ENCODE data around the gene PIGN. TPM values are rescaled to one million over a fixed set of nuclear protein-coding genes. Genes with fewer than 3 reads are reported as not detected.

The PIGN gene
- total and polyA plus RNA-seq, 2 donors (not counting 3 experiments of a cell fraction or from before 2014, with no cell fraction given) = 13.7 to 26.1 TPM

- Histone ChIP-seq H3K36me3 (ENCODE audit: control insufficient read depth in 2 of 2, extremely low read depth in 1 of 2, insufficient read depth in 2 of 2, low read length in 2 of 2) (no peaks in the 10 kb centered on the region), H3K27me3 (ENCODE audit: control insufficient read depth in 2 of 2, insufficient read depth in 2 of 2, low read length in 2 of 2) (no peaks in the 10 kb centered on the region), H3K27ac (ENCODE audit: insufficient read depth, low read depth, low read length) (no peak overlapping the region), H3K4me2 (ENCODE audit: insufficient read depth, low read length) (no peak overlapping the region), H3K4me1 (ENCODE audit: control insufficient read depth, extremely low read depth, insufficient read depth, low read length) (peaks cover 31% of the 10 kb centered on the region), H3K9me1 (replicated peaks; ENCODE audit: control insufficient read depth, extremely low read depth, insufficient read depth, low read length) (no peaks in the 10 kb centered on the region), H3K9me3 (replicated peaks; ENCODE audit: control insufficient read depth, insufficient read depth, low read length) (no peaks in the 10 kb centered on the region), H3K4me3 (replicated peaks in 1 of 3; ENCODE audit: insufficient read depth in 1 of 3, low read depth in 1 of 3, low read length in 3 of 3) (no peak overlapping the region), H3K79me2 (ENCODE audit: control insufficient read depth, insufficient read depth, low read length) (no peaks in the 10 kb centered on the region), H4K20me1 (replicated peaks; ENCODE audit: control insufficient read depth, extremely low read depth, insufficient read depth, low read length) (no peaks in the 10 kb centered on the region), H3K9ac (replicated peaks; ENCODE audit: extremely low read depth, insufficient read depth, low read length) (no peak overlapping the region), H2AFZ (ENCODE audit: low read depth, low read length) (no peak overlapping the region)
- dilution Hi-C loops (cut with MboI; ENCODE audit: extremely low pct_ligation_motif_present, low sequenced_read_pairs) = no loop called here
- ChIA-PET POLR2A (no interaction called here), CTCF (no interaction called here)
- intact Hi-C loops (cut with micrococcal nuclease) = no loop called here
- no TSS peak for BruUV-seq (replicated peaks)
- FAIRE-seq (no peak), DNase-seq (ENCODE audit: low read depth, low spot score) (no peak)
- TF ChIP-seq, protein P1, sequence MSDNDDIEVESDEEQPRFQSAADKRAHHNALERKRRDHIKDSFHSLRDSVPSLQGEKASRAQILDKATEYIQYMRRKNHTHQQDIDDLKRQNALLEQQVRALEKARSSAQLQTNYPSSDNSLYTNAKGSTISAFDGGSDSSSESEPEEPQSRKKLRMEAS (IDR thresholded peaks at IDR 0.05; ENCODE audit: insufficient read depth, insufficient read length) = no peak
- TF ChIP-seq MYC (IDR thresholded peaks at IDR 0.05; ENCODE audit: low read depth, low read length) (no peak), FOS (IDR thresholded peaks at IDR 0.05; ENCODE audit: borderline replicate concordance, insufficient read depth, low read length) (no peak), EZH2 (IDR thresholded peaks at IDR 0.05; ENCODE audit: borderline replicate concordance, low read depth, low read length, severe bottlenecking) (no peak), POLR2A (IDR thresholded peaks at IDR 0.05; ENCODE audit: low read depth, low read length) (no peak), GATA2 (IDR thresholded peaks at IDR 0.05; ENCODE audit: insufficient read depth, insufficient read length, low read depth, low read length) (no peak), CTCF (IDR thresholded peaks at IDR 0.05; ENCODE audit: extremely low read depth in 1 of 2, insufficient read depth in 1 of 2, low read depth in 1 of 2, low read length in 2 of 2) (no peak), POLR2AphosphoS5 (IDR thresholded peaks at IDR 0.05; ENCODE audit: insufficient read depth, low read depth, low read length) (no peak)
These were observed 185.5 kb downstream of the PIGN start for GRCh38 chr18:62001396-62001795.

Data from endothelial cell of umbilical vein (primary cell).